Panc1 (cell line): ENCODE results near the gene ELFN2. TPM values are rescaled to one million over a fixed set of nuclear protein-coding genes. Genes with fewer than 3 reads are reported as not detected.

Source experiments
- ATAC-seq: fragments of 200-7000 bp; cut with Tn5 transposase; 2 replicates; pipeline ENCODE4 v1.9.1; 2020; ENCODE audit warnings: mild to moderate bottlenecking, moderate library complexity
- BruUV-seq: library from RNA; stranded (reverse); fragments of 400-500 nt; replicated peaks from 2 replicates; lab custom pipeline; 2021; lab: Mats Ljungman, UMichigan
- CTCF ChIA-PET: fragments of 300-600 bp; sonication (Branson Sonifier 250); formaldehyde crosslinking; loops from one replicate; lab custom pipeline; 2022; ENCODE audit warnings: antibody characterized with exemption; lab: Charles Lee
- POLR2A ChIA-PET: fragments of 300-600 bp; sonication (Branson Sonifier 250); formaldehyde crosslinking; loops from one replicate; lab custom pipeline; 2022; ENCODE audit warnings: antibody characterized with exemption; lab: Charles Lee
- DNase-seq: peaks from one replicate; pipeline ENCODE4 v3.0.0-alpha.2; 2010; ENCODE audit warnings: low read depth, low spot score
- H3K27ac ChIP-seq: 2 replicates; pipeline ENCODE4 v1.5.1; 2011; ENCODE audit warnings: mild to moderate bottlenecking, low read length, inconsistent platforms
- H3K27me3 ChIP-seq: fragments of 200-500 bp; sonication (Bioruptor generic); 2 replicates; pipeline ENCODE4 v1.6.0; 2014; ENCODE audit warnings: low read length, inconsistent platforms; ENCODE audit not compliant: control insufficient read depth, insufficient read depth
- H3K36me3 ChIP-seq: fragments of 200-500 bp; sonication (Bioruptor generic); 2 replicates; pipeline ENCODE4 v1.5.1; 2014; ENCODE audit warnings: inconsistent platforms, mild to moderate bottlenecking, low read length, moderate library complexity; ENCODE audit not compliant: control insufficient read depth, insufficient read depth
- H3K4me1 ChIP-seq: 2 replicates; pipeline ENCODE4 v1.5.1; 2011; ENCODE audit warnings: inconsistent platforms, mild to moderate bottlenecking, low read length, moderate library complexity; ENCODE audit not compliant: control insufficient read depth, insufficient read depth
- H3K4me3 ChIP-seq, 2 experiments: 2 replicates each; pipeline ENCODE4 v1.5.1; 2011 to 2012; ENCODE audit warnings: low read depth in 2 of 2, low read length in 2 of 2, mild to moderate bottlenecking in 2 of 2, inconsistent platforms in 1 of 2, moderate library complexity in 1 of 2
- H3K9me3 ChIP-seq: fragments of 200-500 bp; sonication (Bioruptor generic); 2 replicates; pipeline ENCODE4 v1.5.1; 2014; ENCODE audit warnings: low read depth, mild to moderate bottlenecking, inconsistent platforms, low read length, moderate library complexity; ENCODE audit not compliant: control insufficient read depth, insufficient read depth
- POLR2AphosphoS5 ChIP-seq: IDR thresholded peaks from 2 replicates; pipeline ENCODE4 v1.6.1; 2012; ENCODE audit warnings: mild to moderate bottlenecking, low read depth, low read length, moderate library complexity
- SIN3A ChIP-seq: IDR thresholded peaks from 2 replicates; pipeline ENCODE4 v1.6.1; 2012; ENCODE audit warnings: low read depth, mild to moderate bottlenecking, low read length, moderate library complexity, borderline replicate concordance; ENCODE audit not compliant: insufficient read depth
- TCF7L2 ChIP-seq: IDR thresholded peaks from 2 replicates; pipeline ENCODE4 v1.6.1; 2011; ENCODE audit warnings: mild to moderate bottlenecking, low read depth, low read length, inconsistent platforms
- in situ Hi-C: cut with HindIII; loops from 2 replicates; pipeline ENCODE4 v1.10.0; 2016; ENCODE audit warnings: low sequenced_read_pairs, low pct_unique_long_range_greater_than_20kb
- intact Hi-C: fragments of 100-400 bp; cut with micrococcal nuclease; formaldehyde crosslinking; loops from one replicate; pipeline ENCODE4 v1.10.0; 2022; ENCODE audit not compliant: unreplicated experiment
- total RNA-seq: library from RNA; stranded (reverse); gene quantifications from one replicate; pipeline ENCODE4 v1.2.1, GENCODE V29; 2021; ENCODE audit not compliant: unreplicated experiment
- TF ChIP-seq, protein P1 (sequence below): fragments of 450-650 bp; IDR thresholded peaks from 2 replicates; pipeline ENCODE4 v1.5.1; 2017; ENCODE audit warnings: mild to moderate bottlenecking
- TF ChIP-seq, protein P2 (sequence below), 2 experiments: IDR thresholded peaks; 2 replicates each; pipeline ENCODE4 v1.6.1; 2011 to 2012; ENCODE audit warnings: low read depth in 2 of 2, control low read depth in 1 of 2, low read length in 1 of 2, mild to moderate bottlenecking in 1 of 2, moderate library complexity in 1 of 2; ENCODE audit not compliant: insufficient read depth in 1 of 2

The ELFN2 gene
- total RNA-seq, 1 experiment from 2014 or later: 2.9 TPM

GRCh38 chr22:37384691-37385090 is 42.6 kb downstream of the ELFN2 start:
- BruUV-seq: no TSS peak
- intact Hi-C loops: no loop called here
- no peak for DNase-seq
- no peaks in the 10 kb centered on the region for H3K36me3 ChIP-seq
- no peak for ATAC-seq
- peaks cover 4% of the 10 kb centered on the region for H3K4me1 ChIP-seq
- in situ Hi-C loops: no loop called here
- no peak overlapping the region for H3K4me3 ChIP-seq
- H3K27ac ChIP-seq: no peak overlapping the region
- TF ChIP-seq, protein P1, sequence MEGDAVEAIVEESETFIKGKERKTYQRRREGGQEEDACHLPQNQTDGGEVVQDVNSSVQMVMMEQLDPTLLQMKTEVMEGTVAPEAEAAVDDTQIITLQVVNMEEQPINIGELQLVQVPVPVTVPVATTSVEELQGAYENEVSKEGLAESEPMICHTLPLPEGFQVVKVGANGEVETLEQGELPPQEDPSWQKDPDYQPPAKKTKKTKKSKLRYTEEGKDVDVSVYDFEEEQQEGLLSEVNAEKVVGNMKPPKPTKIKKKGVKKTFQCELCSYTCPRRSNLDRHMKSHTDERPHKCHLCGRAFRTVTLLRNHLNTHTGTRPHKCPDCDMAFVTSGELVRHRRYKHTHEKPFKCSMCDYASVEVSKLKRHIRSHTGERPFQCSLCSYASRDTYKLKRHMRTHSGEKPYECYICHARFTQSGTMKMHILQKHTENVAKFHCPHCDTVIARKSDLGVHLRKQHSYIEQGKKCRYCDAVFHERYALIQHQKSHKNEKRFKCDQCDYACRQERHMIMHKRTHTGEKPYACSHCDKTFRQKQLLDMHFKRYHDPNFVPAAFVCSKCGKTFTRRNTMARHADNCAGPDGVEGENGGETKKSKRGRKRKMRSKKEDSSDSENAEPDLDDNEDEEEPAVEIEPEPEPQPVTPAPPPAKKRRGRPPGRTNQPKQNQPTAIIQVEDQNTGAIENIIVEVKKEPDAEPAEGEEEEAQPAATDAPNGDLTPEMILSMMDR: no peak
- TF ChIP-seq, protein P2, sequence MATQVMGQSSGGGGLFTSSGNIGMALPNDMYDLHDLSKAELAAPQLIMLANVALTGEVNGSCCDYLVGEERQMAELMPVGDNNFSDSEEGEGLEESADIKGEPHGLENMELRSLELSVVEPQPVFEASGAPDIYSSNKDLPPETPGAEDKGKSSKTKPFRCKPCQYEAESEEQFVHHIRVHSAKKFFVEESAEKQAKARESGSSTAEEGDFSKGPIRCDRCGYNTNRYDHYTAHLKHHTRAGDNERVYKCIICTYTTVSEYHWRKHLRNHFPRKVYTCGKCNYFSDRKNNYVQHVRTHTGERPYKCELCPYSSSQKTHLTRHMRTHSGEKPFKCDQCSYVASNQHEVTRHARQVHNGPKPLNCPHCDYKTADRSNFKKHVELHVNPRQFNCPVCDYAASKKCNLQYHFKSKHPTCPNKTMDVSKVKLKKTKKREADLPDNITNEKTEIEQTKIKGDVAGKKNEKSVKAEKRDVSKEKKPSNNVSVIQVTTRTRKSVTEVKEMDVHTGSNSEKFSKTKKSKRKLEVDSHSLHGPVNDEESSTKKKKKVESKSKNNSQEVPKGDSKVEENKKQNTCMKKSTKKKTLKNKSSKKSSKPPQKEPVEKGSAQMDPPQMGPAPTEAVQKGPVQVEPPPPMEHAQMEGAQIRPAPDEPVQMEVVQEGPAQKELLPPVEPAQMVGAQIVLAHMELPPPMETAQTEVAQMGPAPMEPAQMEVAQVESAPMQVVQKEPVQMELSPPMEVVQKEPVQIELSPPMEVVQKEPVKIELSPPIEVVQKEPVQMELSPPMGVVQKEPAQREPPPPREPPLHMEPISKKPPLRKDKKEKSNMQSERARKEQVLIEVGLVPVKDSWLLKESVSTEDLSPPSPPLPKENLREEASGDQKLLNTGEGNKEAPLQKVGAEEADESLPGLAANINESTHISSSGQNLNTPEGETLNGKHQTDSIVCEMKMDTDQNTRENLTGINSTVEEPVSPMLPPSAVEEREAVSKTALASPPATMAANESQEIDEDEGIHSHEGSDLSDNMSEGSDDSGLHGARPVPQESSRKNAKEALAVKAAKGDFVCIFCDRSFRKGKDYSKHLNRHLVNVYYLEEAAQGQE (IDR thresholded peaks at IDR 0.05; ENCODE audit: insufficient read depth in 1 of 2, low read depth in 2 of 2, low read length in 1 of 2): no peak
- TF ChIP-seq SIN3A (no peak), TCF7L2 (no peak), POLR2AphosphoS5 (no peak)
- ChIA-PET POLR2A (no interaction called here), CTCF (no interaction called here)
- no peaks in the 10 kb centered on the region for H3K9me3 ChIP-seq
- H3K27me3 ChIP-seq: no peaks in the 10 kb centered on the region

DNA sequence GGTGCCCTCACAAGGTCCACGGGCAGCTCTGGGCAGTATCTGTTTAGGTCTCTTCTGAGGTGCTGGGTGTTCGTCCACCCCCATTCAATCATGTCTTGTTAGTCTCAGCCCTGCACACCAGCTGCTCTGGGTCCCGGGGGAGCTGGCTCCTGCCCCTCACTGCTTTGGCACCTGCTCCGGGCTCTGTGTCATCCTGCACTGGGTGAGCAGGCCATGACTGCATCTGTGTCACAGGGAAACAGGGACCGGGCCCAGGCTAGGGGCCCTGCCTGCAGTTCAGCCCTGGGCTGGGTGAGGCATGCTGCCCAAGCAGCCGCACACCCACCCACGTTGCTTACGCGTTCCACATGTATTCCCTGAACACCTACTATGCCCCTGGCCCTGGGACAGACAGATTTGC is 43.9 kb downstream of the ELFN2 start:
- intact Hi-C loops (no loop called here), in situ Hi-C loops (no loop called here)
- Histone ChIP-seq H3K36me3 (no peaks in the 10 kb centered on the region), H3K4me1 (peaks cover 12% of the 10 kb centered on the region), H3K9me3 (no peaks in the 10 kb centered on the region), H3K27ac (no peak overlapping the region), H3K4me3 (no peak overlapping the region), H3K27me3 (no peaks in the 10 kb centered on the region)
- no peak for ATAC-seq
- ChIA-PET POLR2A (interaction anchor here (0.6 kb wide), 1 partner anchor 34 kb away, joined by 4 read pairs; no protein-coding TSS in a partner anchor), CTCF (no interaction called here)
- no peak for DNase-seq
- no peak for TF ChIP-seq POLR2AphosphoS5
- TF ChIP-seq, protein P2 (IDR thresholded peaks at IDR 0.05; ENCODE audit: insufficient read depth in 1 of 2, low read depth in 2 of 2, low read length in 1 of 2): no peak
- TF ChIP-seq, protein P1: no peak
- TF ChIP-seq SIN3A: no peak
- no peak for TF ChIP-seq TCF7L2
- no TSS peak for BruUV-seq
